Keratinocyte (primary cell): ENCODE data around the gene AADACL3. TPM values are rescaled to one million over a fixed set of nuclear protein-coding genes. Genes with fewer than 3 reads are reported as not detected.

ENCODE experiments used
- DNase-seq: peaks from one replicate; pipeline ENCODE4 v3.0.0-alpha.2; 2011; ENCODE audit warnings: low read depth, missing footprints, low spot score
- FAIRE-seq: peaks from 2 replicates; lab custom pipeline; 2011; peaks lifted over from hg19 to GRCh38; lab: Jason Lieb, UNC
- H2AFZ ChIP-seq: 2 replicates; pipeline ENCODE4 v1.6.0; 2012; ENCODE audit warnings: low read length, control low read depth, inconsistent platforms; ENCODE audit not compliant: control insufficient read depth
- H3K27ac ChIP-seq: 2 replicates; pipeline ENCODE4 v1.5.1; 2011; ENCODE audit warnings: low read length; ENCODE audit not compliant: control insufficient read depth, insufficient read depth
- H3K27me3 ChIP-seq: 3 replicates; pipeline ENCODE4 v1.6.0; 2011; ENCODE audit warnings: low read length; ENCODE audit not compliant: control insufficient read depth, insufficient read depth; ENCODE audit errors: extremely low read depth
- H3K36me3 ChIP-seq, 2 experiments: 2 replicates in 1 of 2; 3 replicates in 1 of 2; pipeline ENCODE4 v1.5.1; 2011; ENCODE audit warnings: low read length in 2 of 2, mild to moderate bottlenecking in 1 of 2; ENCODE audit not compliant: control insufficient read depth in 2 of 2, insufficient read depth in 2 of 2; ENCODE audit errors: extremely low read depth in 1 of 2
- H3K4me1 ChIP-seq: 3 replicates; pipeline ENCODE4 v1.5.1; 2011; ENCODE audit warnings: low read length; ENCODE audit not compliant: control insufficient read depth, insufficient read depth; ENCODE audit errors: extremely low read depth
- H3K4me2 ChIP-seq: 3 replicates; pipeline ENCODE4 v1.6.0; 2011; ENCODE audit warnings: low read depth, low read length; ENCODE audit not compliant: control insufficient read depth, insufficient read depth; ENCODE audit errors: extremely low read depth
- H3K4me3 ChIP-seq, 3 experiments: fragments of 200-600 bp in 1 of 3; sonication (generic) in 1 of 3; 2 replicates in 2 of 3; 3 replicates in 1 of 3; pipeline ENCODE4 v1.5.1; 2011 to 2016; ENCODE audit warnings: low read length in 3 of 3, mild to moderate bottlenecking in 3 of 3, control low read depth in 2 of 3, inconsistent platforms in 1 of 3, low read depth in 1 of 3, mixed read lengths in 1 of 3, mixed run types in 1 of 3, moderate library complexity in 1 of 3; ENCODE audit not compliant: control insufficient read depth in 2 of 3, insufficient read depth in 2 of 3; ENCODE audit errors: extremely low read depth in 1 of 3
- H3K79me2 ChIP-seq: 2 replicates; pipeline ENCODE4 v1.6.0; 2012; ENCODE audit warnings: low read length; ENCODE audit not compliant: control insufficient read depth, insufficient read depth
- H3K9ac ChIP-seq: 3 replicates; pipeline ENCODE4 v1.6.0; 2011; ENCODE audit warnings: low read length; ENCODE audit not compliant: control insufficient read depth, insufficient read depth; ENCODE audit errors: extremely low read depth
- H3K9me1 ChIP-seq: 3 replicates; pipeline ENCODE4 v1.6.0; 2011; ENCODE audit warnings: low read length; ENCODE audit not compliant: control insufficient read depth, insufficient read depth; ENCODE audit errors: extremely low read depth
- H3K9me3 ChIP-seq: 2 replicates; pipeline ENCODE4 v1.5.1; 2012; ENCODE audit warnings: low read depth, low read length; ENCODE audit not compliant: control insufficient read depth
- H4K20me1 ChIP-seq: 3 replicates; pipeline ENCODE4 v1.6.0; 2011; ENCODE audit warnings: low read length; ENCODE audit not compliant: control insufficient read depth, insufficient read depth; ENCODE audit errors: extremely low read depth
- EZH2 ChIP-seq: IDR thresholded peaks from one replicate; pipeline ENCODE4 v1.6.1; 2012; ENCODE audit warnings: inconsistent platforms, mild to moderate bottlenecking, low read length, moderate library complexity
- dilution Hi-C: fragments of 300-500 bp; cut with MboI; formaldehyde crosslinking; loops from one replicate; pipeline ENCODE4 v1.7.0; 2020; ENCODE audit warnings: low sequenced_read_pairs; ENCODE audit not compliant: extremely low pct_ligation_motif_present
- polyA plus RNA-seq, 5 experiments: library from polyadenylated mRNA; depleted of rRNA in 3 of 5; stranded (reverse) in 3 of 5; stranded (forward) in 1 of 5; unstranded in 1 of 5; fragments of >200 nt; gene quantifications; 1 replicate in 1 of 5; 2 replicates in 3 of 5; 3 replicates in 1 of 5; pipeline versions ENCODE4 v1.2.1 to v1.2.3, GENCODE V29; 2011 to 2012; ENCODE audit warnings: missing spikeins in 2 of 5, low read depth in 1 of 5, low replicate concordance in 1 of 5
- TF ChIP-seq, protein P1 (sequence below), 3 experiments: IDR thresholded peaks in 1 of 3; conservative IDR thresholded peaks in 1 of 3; optimal IDR thresholded peaks in 1 of 3; 2 replicates in 2 of 3; 3 replicates in 1 of 3; pipeline versions ENCODE3 to v1.5.1; 2011; ENCODE audit warnings: low read length in 3 of 3, mild to moderate bottlenecking in 3 of 3, moderate library complexity in 2 of 3, control low read depth in 1 of 3, inconsistent platforms in 1 of 3; ENCODE audit not compliant: insufficient read depth in 2 of 3; ENCODE audit errors: extremely low read depth in 1 of 3

AADACL3 gene
- polyA plus RNA-seq, 1 donor (not counting 4 experiments of a cell fraction or from before 2014, with no cell fraction given), result 0.03 TPM

DNA sequence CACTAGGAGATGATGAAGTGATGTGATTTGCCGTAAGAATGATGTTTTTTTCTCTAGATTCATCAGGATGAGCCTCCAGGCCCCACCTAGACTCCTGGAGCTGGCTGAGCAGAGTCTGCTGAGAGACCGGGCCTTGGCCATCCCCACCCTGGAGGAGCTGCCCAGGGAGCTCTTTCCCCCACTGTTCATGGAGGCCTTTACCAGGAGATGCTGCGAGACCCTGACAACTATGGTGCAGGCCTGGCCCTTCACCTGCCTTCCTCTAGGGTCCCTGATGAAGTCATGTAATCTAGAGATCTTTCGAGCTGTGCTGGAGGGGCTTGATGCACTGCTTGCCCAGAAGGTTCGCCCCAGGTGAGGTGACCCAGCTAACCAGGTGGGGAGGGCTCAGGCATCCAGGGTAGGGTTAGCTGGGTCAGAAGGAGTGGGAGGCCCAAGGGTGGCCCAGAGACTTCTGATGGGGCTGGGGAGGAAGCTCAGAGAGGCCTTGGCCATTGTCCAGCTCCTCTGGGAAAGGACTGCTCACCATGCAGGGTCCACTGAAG is 59.0 kb downstream of the AADACL3 start:
- Histone ChIP-seq H3K4me2 (no peak overlapping the region), H3K27ac (no peak overlapping the region), H3K4me3 (no peak overlapping the region), H3K79me2 (no peaks in the 10 kb centered on the region), H3K9me3 (no peaks in the 10 kb centered on the region), H3K9ac (no peak overlapping the region), H3K27me3 (no peaks in the 10 kb centered on the region), H3K9me1 (no peaks in the 10 kb centered on the region), H3K4me1 (no peaks in the 10 kb centered on the region), H3K36me3 (no peaks in the 10 kb centered on the region), H4K20me1 (no peaks in the 10 kb centered on the region), H2AFZ (no peak overlapping the region)
- TF ChIP-seq EZH2, result no peak
- TF ChIP-seq, protein P1, sequence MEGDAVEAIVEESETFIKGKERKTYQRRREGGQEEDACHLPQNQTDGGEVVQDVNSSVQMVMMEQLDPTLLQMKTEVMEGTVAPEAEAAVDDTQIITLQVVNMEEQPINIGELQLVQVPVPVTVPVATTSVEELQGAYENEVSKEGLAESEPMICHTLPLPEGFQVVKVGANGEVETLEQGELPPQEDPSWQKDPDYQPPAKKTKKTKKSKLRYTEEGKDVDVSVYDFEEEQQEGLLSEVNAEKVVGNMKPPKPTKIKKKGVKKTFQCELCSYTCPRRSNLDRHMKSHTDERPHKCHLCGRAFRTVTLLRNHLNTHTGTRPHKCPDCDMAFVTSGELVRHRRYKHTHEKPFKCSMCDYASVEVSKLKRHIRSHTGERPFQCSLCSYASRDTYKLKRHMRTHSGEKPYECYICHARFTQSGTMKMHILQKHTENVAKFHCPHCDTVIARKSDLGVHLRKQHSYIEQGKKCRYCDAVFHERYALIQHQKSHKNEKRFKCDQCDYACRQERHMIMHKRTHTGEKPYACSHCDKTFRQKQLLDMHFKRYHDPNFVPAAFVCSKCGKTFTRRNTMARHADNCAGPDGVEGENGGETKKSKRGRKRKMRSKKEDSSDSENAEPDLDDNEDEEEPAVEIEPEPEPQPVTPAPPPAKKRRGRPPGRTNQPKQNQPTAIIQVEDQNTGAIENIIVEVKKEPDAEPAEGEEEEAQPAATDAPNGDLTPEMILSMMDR (optimal IDR thresholded peaks at IDR 0.05 in 1 of 3, IDR thresholded peaks at IDR 0.05 in 1 of 3, conservative IDR thresholded peaks at IDR 0.05 in 1 of 3; ENCODE audit: extremely low read depth in 1 of 3, insufficient read depth in 2 of 3, low read length in 3 of 3), result no peak
- dilution Hi-C loops, result no loop called here
- DNase-seq, result no peak
- no peak for FAIRE-seq

GRCh38 chr1:12775443-12775842 is 59.5 kb downstream of the AADACL3 start:
- Histone ChIP-seq H3K9me1 (no peaks in the 10 kb centered on the region), H3K27ac (no peak overlapping the region), H3K9ac (no peak overlapping the region), H4K20me1 (no peaks in the 10 kb centered on the region), H3K4me3 (no peak overlapping the region), H3K4me2 (no peak overlapping the region), H3K36me3 (no peaks in the 10 kb centered on the region), H2AFZ (no peak overlapping the region), H3K9me3 (no peaks in the 10 kb centered on the region), H3K79me2 (no peaks in the 10 kb centered on the region), H3K27me3 (no peaks in the 10 kb centered on the region), H3K4me1 (no peaks in the 10 kb centered on the region)
- FAIRE-seq, result no peak
- DNase-seq, result no peak
- dilution Hi-C loops, result no loop called here
- TF ChIP-seq, protein P1 (optimal IDR thresholded peaks at IDR 0.05 in 1 of 3, IDR thresholded peaks at IDR 0.05 in 1 of 3, conservative IDR thresholded peaks at IDR 0.05 in 1 of 3; ENCODE audit: extremely low read depth in 1 of 3, insufficient read depth in 2 of 3, low read length in 3 of 3), result no peak
- no peak for TF ChIP-seq EZH2
